ENCODE measurements around the gene S100P.

Gene S100P

DNA sequence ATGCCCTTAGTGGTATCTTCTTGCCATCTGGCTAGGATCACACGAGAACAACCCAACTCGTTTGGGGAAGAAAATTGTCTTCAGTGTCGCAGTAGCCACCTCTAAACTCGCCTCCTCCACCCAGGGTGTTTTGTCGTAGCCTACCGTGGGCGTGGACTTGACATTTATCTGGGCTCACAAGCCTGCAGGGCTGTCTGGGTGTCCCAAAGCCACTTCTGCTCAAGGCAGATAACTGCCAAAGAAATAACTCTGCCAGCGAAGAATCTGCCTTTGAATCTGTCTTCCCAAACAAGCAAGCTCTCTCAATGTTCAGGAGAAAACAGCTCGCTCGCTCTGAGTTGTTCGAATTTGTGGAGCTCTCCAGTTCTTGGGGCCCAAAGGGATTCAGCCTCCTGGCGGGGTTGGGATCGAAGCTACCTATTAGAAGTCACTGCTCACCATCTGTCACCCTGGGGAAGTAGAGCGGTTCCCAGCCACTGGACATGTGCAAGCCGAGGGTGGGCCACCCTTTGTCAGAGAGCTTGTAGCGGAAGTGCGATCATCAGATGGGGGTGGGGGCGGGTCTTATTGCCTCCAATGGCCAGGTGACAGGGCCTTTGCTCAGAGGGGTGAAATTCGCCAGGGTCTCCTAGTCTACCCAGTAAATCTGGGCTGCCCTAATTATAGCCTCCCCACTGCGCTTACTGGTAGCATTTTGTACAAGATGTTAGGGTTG is 37.1 kb downstream of the S100P start:
- Histone ChIP-seq H3K4me2 (ENCODE audit: low read depth, low read length, poor library complexity, severe bottlenecking) (no peak overlapping the region), H2AFZ (ENCODE audit: low read length) (no peak overlapping the region), H3K4me3 (ENCODE audit: low read length, poor library complexity, severe bottlenecking) (no peak overlapping the region)

DNA sequence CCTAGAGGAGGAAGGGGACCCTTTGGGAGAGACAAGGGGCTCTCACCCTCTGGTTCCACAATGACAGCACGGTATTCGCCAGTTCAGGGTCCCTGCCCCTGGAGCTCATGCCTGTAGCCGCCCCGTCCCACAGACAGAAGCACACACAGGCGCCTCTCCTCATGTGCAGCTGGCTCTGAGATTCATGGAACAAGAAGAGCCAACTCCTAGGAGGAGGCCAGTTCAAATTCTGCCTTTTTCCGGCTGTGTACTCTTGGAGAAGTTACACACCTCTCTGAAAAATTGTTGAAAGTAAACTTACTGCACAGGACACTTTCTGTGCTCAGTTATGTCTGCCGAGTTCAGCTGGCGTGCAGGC is 37.6 kb downstream of the S100P start:
- H3K27me3 ChIP-seq (ENCODE audit: insufficient read depth, low read length, poor library complexity, severe bottlenecking) = no peaks in the 10 kb centered on the region
- H3K4me1 ChIP-seq (ENCODE audit: insufficient read depth, low read length, poor library complexity, severe bottlenecking) = no peaks in the 10 kb centered on the region
- H2AFZ ChIP-seq (ENCODE audit: low read length) = no peak overlapping the region
- no peaks in the 10 kb centered on the region for H3K79me2 ChIP-seq (ENCODE audit: insufficient read depth, low read length)
- no peaks in the 10 kb centered on the region for H3F3A ChIP-seq (ENCODE audit: low read depth)
- no peak overlapping the region for H3K4me2 ChIP-seq (ENCODE audit: low read depth, low read length, poor library complexity, severe bottlenecking)
- H3K4me3 ChIP-seq (ENCODE audit: low read length, poor library complexity, severe bottlenecking) = no peak overlapping the region
- TF ChIP-seq CTCF (conservative IDR thresholded peaks at IDR 0.05; ENCODE audit: low read length) (no peak), EZH2phosphoT487 (IDR thresholded peaks at IDR 0.05; ENCODE audit: borderline replicate concordance) (no peak)
- H4K20me1 ChIP-seq (ENCODE audit: insufficient read depth, low read length, poor library complexity, severe bottlenecking) = no peaks in the 10 kb centered on the region
- no peaks in the 10 kb centered on the region for H3K36me3 ChIP-seq (ENCODE audit: insufficient read depth, low read length)
- no peak overlapping the region for H3K9ac ChIP-seq (ENCODE audit: low read depth, low read length, poor library complexity, severe bottlenecking)
- H3K9me2 ChIP-seq (replicated peaks; ENCODE audit: low read depth, low read length) = no peaks in the 10 kb centered on the region
- no peaks in the 10 kb centered on the region for H3K9me3 ChIP-seq (ENCODE audit: insufficient read depth, low read depth, low read length)

More for the DNA sequence above, 37.1 kb downstream of the S100P start:
- H3K79me2 ChIP-seq (ENCODE audit: insufficient read depth, low read length) = no peaks in the 10 kb centered on the region
- no peaks in the 10 kb centered on the region for H3K4me1 ChIP-seq (ENCODE audit: insufficient read depth, low read length, poor library complexity, severe bottlenecking)
- no peaks in the 10 kb centered on the region for H3K27me3 ChIP-seq (ENCODE audit: insufficient read depth, low read length, poor library complexity, severe bottlenecking)
- no peak for TF ChIP-seq EZH2phosphoT487 (IDR thresholded peaks at IDR 0.05; ENCODE audit: borderline replicate concordance)
- no peak for TF ChIP-seq CTCF (conservative IDR thresholded peaks at IDR 0.05; ENCODE audit: low read length)
- H3K9me3 ChIP-seq (ENCODE audit: insufficient read depth, low read depth, low read length) = no peaks in the 10 kb centered on the region
- no peaks in the 10 kb centered on the region for H3F3A ChIP-seq (ENCODE audit: low read depth)
- no peak overlapping the region for H3K9ac ChIP-seq (ENCODE audit: low read depth, low read length, poor library complexity, severe bottlenecking)
- no peaks in the 10 kb centered on the region for H4K20me1 ChIP-seq (ENCODE audit: insufficient read depth, low read length, poor library complexity, severe bottlenecking)
- H3K36me3 ChIP-seq (ENCODE audit: insufficient read depth, low read length) = no peaks in the 10 kb centered on the region
- H3K9me2 ChIP-seq (replicated peaks; ENCODE audit: low read depth, low read length) = no peaks in the 10 kb centered on the region

- Histone ChIP-seq H2AFZ (ENCODE audit: low read length) (no peak overlapping the region), H3K9ac (ENCODE audit: low read depth, low read length, poor library complexity, severe bottlenecking) (no peak overlapping the region), H3K9me3 (ENCODE audit: insufficient read depth, low read depth, low read length) (no peaks in the 10 kb centered on the region), H3K79me2 (ENCODE audit: insufficient read depth, low read length) (no peaks in the 10 kb centered on the region), H3K4me1 (ENCODE audit: insufficient read depth, low read length, poor library complexity, severe bottlenecking) (no peaks in the 10 kb centered on the region), H3F3A (ENCODE audit: low read depth) (no peaks in the 10 kb centered on the region), H4K20me1 (ENCODE audit: insufficient read depth, low read length, poor library complexity, severe bottlenecking) (no peaks in the 10 kb centered on the region), H3K36me3 (ENCODE audit: insufficient read depth, low read length) (no peaks in the 10 kb centered on the region), H3K4me3 (ENCODE audit: low read length, poor library complexity, severe bottlenecking) (no peak overlapping the region), H3K27me3 (ENCODE audit: insufficient read depth, low read length, poor library complexity, severe bottlenecking) (no peaks in the 10 kb centered on the region), H3K9me2 (replicated peaks; ENCODE audit: low read depth, low read length) (no peaks in the 10 kb centered on the region), H3K4me2 (ENCODE audit: low read depth, low read length, poor library complexity, severe bottlenecking) (no peak overlapping the region)
- TF ChIP-seq EZH2phosphoT487 (IDR thresholded peaks at IDR 0.05; ENCODE audit: borderline replicate concordance) = no peak
- no peak for TF ChIP-seq CTCF (conservative IDR thresholded peaks at IDR 0.05; ENCODE audit: low read length)
Observed at GRCh38 chr4:6731780-6732179, 38.1 kb downstream of the S100P start.

Data from Loucy (cell line).